H9 (cell line): Measurements from ENCODE around the gene TDRD3. TPM values are rescaled to one million over a fixed set of nuclear protein-coding genes. Genes with fewer than 3 reads are reported as not detected.

ENCODE experiments used
- DNase-seq: peaks from one replicate; pipeline ENCODE4 v3.0.0-alpha.2; 2017
- H2AFZ ChIP-seq: one replicate; pipeline ENCODE4 v1.6.1; 2013; ENCODE audit warnings: mild to moderate bottlenecking, low read length, control low read depth, moderate library complexity
- H2AK5ac ChIP-seq: 2 replicates; pipeline ENCODE4 v1.6.1; 2013; ENCODE audit warnings: low read length, control low read depth, mixed read lengths; ENCODE audit not compliant: insufficient read length
- H2BK120ac ChIP-seq: one replicate; pipeline ENCODE4 v1.6.1; 2013; ENCODE audit warnings: low read depth, mild to moderate bottlenecking, low read length, control low read depth, inconsistent platforms; ENCODE audit not compliant: poor library complexity, severe bottlenecking
- H2BK12ac ChIP-seq: 2 replicates; pipeline ENCODE4 v1.6.1; 2013; ENCODE audit warnings: low read length, control low read depth, mixed read lengths, low read depth; ENCODE audit not compliant: insufficient read length
- H2BK15ac ChIP-seq: 2 replicates; pipeline ENCODE4 v1.6.1; 2013; ENCODE audit warnings: low read depth, low read length, control low read depth
- H2BK20ac ChIP-seq: one replicate; pipeline ENCODE4 v1.6.1; 2013; ENCODE audit warnings: low read depth, mild to moderate bottlenecking, low read length, control low read depth, inconsistent platforms; ENCODE audit not compliant: poor library complexity, severe bottlenecking
- H2BK5ac ChIP-seq: 2 replicates; pipeline ENCODE4 v1.6.1; 2013; ENCODE audit warnings: low read length, control low read depth, mixed read lengths; ENCODE audit not compliant: insufficient read length
- H3K14ac ChIP-seq: 2 replicates; pipeline ENCODE4 v1.6.1; 2013; ENCODE audit warnings: low read length, control low read depth; ENCODE audit not compliant: insufficient read depth
- H3K18ac ChIP-seq: 2 replicates; pipeline ENCODE4 v1.6.1; 2013; ENCODE audit warnings: low read depth, mild to moderate bottlenecking, mixed read lengths, low read length, control low read depth; ENCODE audit not compliant: insufficient read length
- H3K23ac ChIP-seq: 2 replicates; pipeline ENCODE4 v1.6.1; 2013; ENCODE audit warnings: low read length, control low read depth, mixed read lengths, low read depth; ENCODE audit not compliant: insufficient read length
- H3K23me2 ChIP-seq: 2 replicates; pipeline ENCODE4 v1.6.1; 2013; ENCODE audit warnings: low read depth, mild to moderate bottlenecking, mixed read lengths, low read length, control low read depth; ENCODE audit not compliant: insufficient read length, poor library complexity, severe bottlenecking
- H3K27ac ChIP-seq: 2 replicates; pipeline ENCODE4 v1.5.1; 2013; ENCODE audit warnings: low read length, control low read depth, mixed read lengths, low read depth; ENCODE audit not compliant: insufficient read length
- H3K27me3 ChIP-seq: 2 replicates; pipeline ENCODE4 v1.6.1; 2013; ENCODE audit warnings: low read length, control low read depth, inconsistent platforms; ENCODE audit not compliant: insufficient read depth
- H3K4ac ChIP-seq: 2 replicates; pipeline ENCODE4 v1.6.1; 2013; ENCODE audit warnings: low read depth, mild to moderate bottlenecking, control low read depth, inconsistent platforms, low read length, moderate library complexity
- H3K4me1 ChIP-seq: 2 replicates; pipeline ENCODE4 v1.6.1; 2013; ENCODE audit warnings: low read length, control low read depth, inconsistent platforms; ENCODE audit not compliant: insufficient read depth
- H3K4me2 ChIP-seq: 2 replicates; pipeline ENCODE4 v1.6.1; 2013; ENCODE audit warnings: low read length, control low read depth, mixed read lengths; ENCODE audit not compliant: insufficient read length, insufficient read depth
- H3K56ac ChIP-seq: 2 replicates; pipeline ENCODE4 v1.6.1; 2013; ENCODE audit warnings: low read depth, mild to moderate bottlenecking, mixed read lengths, low read length, control low read depth; ENCODE audit not compliant: insufficient read length
- H3K79me1 ChIP-seq: 2 replicates; pipeline ENCODE4 v1.6.1; 2013; ENCODE audit warnings: low read depth, mild to moderate bottlenecking, moderate library complexity, low read length, control low read depth, inconsistent platforms; ENCODE audit not compliant: insufficient read depth, poor library complexity, severe bottlenecking
- H3K79me2 ChIP-seq: 2 replicates; pipeline ENCODE4 v1.6.1; 2013; ENCODE audit warnings: low read length, control low read depth, inconsistent platforms; ENCODE audit not compliant: insufficient read depth
- H3K9ac ChIP-seq: 2 replicates; pipeline ENCODE4 v1.6.1; 2013; ENCODE audit warnings: low read length, control low read depth, mixed read lengths; ENCODE audit not compliant: insufficient read length; ENCODE audit errors: extremely low read depth
- H3K9me3 ChIP-seq: one replicate; pipeline ENCODE4 v1.6.1; 2013; ENCODE audit warnings: low read depth, low read length, inconsistent platforms; ENCODE audit not compliant: control insufficient read depth
- H3T11ph ChIP-seq: one replicate; pipeline ENCODE4 v1.6.1; 2013; ENCODE audit warnings: mild to moderate bottlenecking, low read length, control low read depth, inconsistent platforms
- H4K20me1 ChIP-seq: one replicate; pipeline ENCODE4 v1.6.1; 2013; ENCODE audit not compliant: control insufficient read depth, insufficient read length, insufficient read depth
- H4K5ac ChIP-seq: 2 replicates; pipeline ENCODE4 v1.6.1; 2013; ENCODE audit warnings: low read depth, mild to moderate bottlenecking, mixed read lengths, low read length, control low read depth; ENCODE audit not compliant: insufficient read length
- H4K8ac ChIP-seq: replicated peaks from 2 replicates; pipeline ENCODE4 v1.6.1; 2013; ENCODE audit warnings: low read length, control low read depth, mixed read lengths, low read depth; ENCODE audit not compliant: insufficient read length
- H4K91ac ChIP-seq: 2 replicates; pipeline ENCODE4 v1.6.1; 2013; ENCODE audit warnings: low read depth, mild to moderate bottlenecking, moderate library complexity, mixed read lengths, low read length, control low read depth; ENCODE audit not compliant: insufficient read length
- H3K27ac Mint-ChIP-seq, 3 experiments: 2 replicates in 2 of 3; 3 replicates in 1 of 3; pipeline ENCODE4 v1.8.0; 2020 to 2021; ENCODE audit warnings: mixed read lengths in 3 of 3, mild to moderate bottlenecking in 1 of 3, moderate library complexity in 1 of 3
- H3K27me3 Mint-ChIP-seq: 2 replicates; pipeline ENCODE4 v1.8.0; 2021; ENCODE audit warnings: low read depth, mild to moderate bottlenecking, moderate library complexity, mixed read lengths
- H3K36me3 Mint-ChIP-seq, 3 experiments: 2 replicates in 2 of 3; 3 replicates in 1 of 3; pipeline ENCODE4 v1.8.0; 2020 to 2021; ENCODE audit warnings: low read depth in 3 of 3, mixed read lengths in 3 of 3; ENCODE audit not compliant: insufficient read depth in 1 of 3
- H3K4me1 Mint-ChIP-seq, 2 experiments: 2 replicates each; pipeline ENCODE4 v1.8.0; 2020; ENCODE audit warnings: mixed read lengths in 2 of 2
- H3K4me3 Mint-ChIP-seq, 2 experiments: 2 replicates in 1 of 2; 3 replicates in 1 of 2; pipeline ENCODE4 v1.8.0; 2020 to 2021; ENCODE audit warnings: mild to moderate bottlenecking in 2 of 2, mixed read lengths in 2 of 2, moderate library complexity in 1 of 2
- H3K9me3 Mint-ChIP-seq, 2 experiments: 2 replicates in 1 of 2; 3 replicates in 1 of 2; pipeline ENCODE4 v1.8.0; 2020; ENCODE audit warnings: mild to moderate bottlenecking in 2 of 2, mixed read lengths in 2 of 2, moderate library complexity in 1 of 2
- CTCF ChIP-seq: fragments of 200-600 bp; sonication (generic); conservative IDR thresholded peaks from 3 replicates; pipeline ENCODE4 v1.8.0; 2021; ENCODE audit warnings: antibody characterized with exemption, mild to moderate bottlenecking
- WGBS: extraction: QIAGEN DNeasy Blood & Tissue Kit; methylation state at CpG from one replicate; pipeline ENCODE4 v1.1.7; 2013; ENCODE audit warnings: missing lambda C conversion rate, low lambda C conversion rate, mixed read lengths; ENCODE audit not compliant: insufficient read length; ENCODE audit errors: extremely low coverage; 5-methylcytosine and 5-hydroxymethylcytosine counted together
- total RNA-seq: library from RNA; stranded (reverse); gene quantifications from 2 replicates; pipeline ENCODE4 v1.2.1, GENCODE V29; 2021

The TDRD3 gene
- total RNA-seq, 1 experiment from 2014 or later = 16.1 TPM

GRCh38 chr13:60410299-60410698 is 13.3 kb downstream of the TDRD3 start:
- no peak overlapping the region for H4K91ac ChIP-seq
- no peak overlapping the region for H2AFZ ChIP-seq
- DNase-seq = no peak
- no peak overlapping the region for H3K18ac ChIP-seq
- H2BK15ac ChIP-seq = no peak overlapping the region
- H4K20me1 ChIP-seq = no peaks in the 10 kb centered on the region
- no peak overlapping the region for H2AK5ac ChIP-seq
- peaks cover 2% of the 10 kb centered on the region; the same call in 1 of the 2 replicates for H3K79me2 ChIP-seq
- no peak overlapping the region for H3K4me3 Mint-ChIP-seq
- no peaks in the 10 kb centered on the region for H3K27me3 ChIP-seq
- H3K36me3 Mint-ChIP-seq = peaks cover 13 to 41% (median 26%) of the 10 kb centered on the region in 3 experiments
- peaks cover 11 to 12% of the 10 kb centered on the region in 2 experiments for H3K4me1 Mint-ChIP-seq
- no peak overlapping the region for H3K14ac ChIP-seq
- H3K4me1 ChIP-seq = no peaks in the 10 kb centered on the region
- peak overlapping the region in 1 of 3 experiments; percentile 58; a peak in 2 of 7 replicates for H3K27ac Mint-ChIP-seq
- H2BK20ac ChIP-seq = no peak overlapping the region
- H3K23me2 ChIP-seq = no peaks in the 10 kb centered on the region
- TF ChIP-seq CTCF = no peak
- no peak overlapping the region for H4K5ac ChIP-seq
- no peak overlapping the region for H3K4me2 ChIP-seq
- H4K8ac ChIP-seq = no peak overlapping the region
- no peak overlapping the region for H2BK120ac ChIP-seq
- no peak overlapping the region for H3K56ac ChIP-seq
- H3K4ac ChIP-seq = no peak overlapping the region
- H3K9ac ChIP-seq = no peak overlapping the region
- no peak overlapping the region for H3T11ph ChIP-seq
- peaks cover 10 to 19% of the 10 kb centered on the region in 2 experiments for H3K9me3 Mint-ChIP-seq
- H3K9me3 ChIP-seq = no peaks in the 10 kb centered on the region
- no peak overlapping the region for H2BK5ac ChIP-seq
- no CpG with 5 or more reads among the region's 3 CpGs for WGBS
- no peak overlapping the region for H2BK12ac ChIP-seq
- no peaks in the 10 kb centered on the region for H3K27me3 Mint-ChIP-seq
- H3K79me1 ChIP-seq = peaks cover 2% of the 10 kb centered on the region
- H3K27ac ChIP-seq = no peak overlapping the region
- H3K23ac ChIP-seq = no peak overlapping the region
